Measurements from ENCODE around the gene ATP9B.

GRCh38 chr18:79395761-79396404, 326.7 kb downstream of the ATP9B start, which contains the start of gene NFATC1:
- TF ChIP-seq CTCF (conservative IDR thresholded peaks at IDR 0.05) (no peak), ZFX (IDR thresholded peaks at IDR 0.05) (no peak)
